ENCODE measurements around the gene SMTN. TPM values are rescaled to one million over a fixed set of nuclear protein-coding genes. Genes with fewer than 3 reads are reported as not detected.

SMTN gene
- total and polyA plus RNA-seq, 10 of the 15 experiments (the other 5 are each of a cell fraction or from before 2014, with no cell fraction given) = 0.92 to 21.9 (median 4.8) TPM

- TF ChIP-seq, protein P1, sequence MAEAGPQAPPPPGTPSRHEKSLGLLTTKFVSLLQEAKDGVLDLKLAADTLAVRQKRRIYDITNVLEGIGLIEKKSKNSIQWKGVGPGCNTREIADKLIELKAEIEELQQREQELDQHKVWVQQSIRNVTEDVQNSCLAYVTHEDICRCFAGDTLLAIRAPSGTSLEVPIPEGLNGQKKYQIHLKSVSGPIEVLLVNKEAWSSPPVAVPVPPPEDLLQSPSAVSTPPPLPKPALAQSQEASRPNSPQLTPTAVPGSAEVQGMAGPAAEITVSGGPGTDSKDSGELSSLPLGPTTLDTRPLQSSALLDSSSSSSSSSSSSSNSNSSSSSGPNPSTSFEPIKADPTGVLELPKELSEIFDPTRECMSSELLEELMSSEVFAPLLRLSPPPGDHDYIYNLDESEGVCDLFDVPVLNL (IDR thresholded peaks at IDR 0.05; ENCODE audit: low read depth, low read length) = no peak
- peak; percentile 40 for TF ChIP-seq USF1 (IDR thresholded peaks at IDR 0.05; ENCODE audit: borderline replicate concordance, extremely low read length, insufficient read depth, low read depth, low read length)
- TF ChIP-seq KAT2A (conservative IDR thresholded peaks at IDR 0.05; ENCODE audit: control insufficient read depth, low read depth, low read length) = no peak
- no peak for TF ChIP-seq BMI1 (IDR thresholded peaks at IDR 0.05; ENCODE audit: borderline replicate concordance)
- TF ChIP-seq SMAD5 (IDR thresholded peaks at IDR 0.05; ENCODE audit: low read depth) = peak; percentile 74
- peak; percentile 47; the same call in 1 of the 2 replicates for TF ChIP-seq TCF3 (IDR thresholded peaks at IDR 0.05; ENCODE audit: borderline replicate concordance, insufficient read depth, low read depth, low read length)
- peak; percentile 73 for TF ChIP-seq SIN3A (IDR thresholded peaks at IDR 0.05; ENCODE audit: low read depth, low read length)
- TF ChIP-seq STAT1 (conservative IDR thresholded peaks at IDR 0.05) = no peak
- TF ChIP-seq, protein P2, sequence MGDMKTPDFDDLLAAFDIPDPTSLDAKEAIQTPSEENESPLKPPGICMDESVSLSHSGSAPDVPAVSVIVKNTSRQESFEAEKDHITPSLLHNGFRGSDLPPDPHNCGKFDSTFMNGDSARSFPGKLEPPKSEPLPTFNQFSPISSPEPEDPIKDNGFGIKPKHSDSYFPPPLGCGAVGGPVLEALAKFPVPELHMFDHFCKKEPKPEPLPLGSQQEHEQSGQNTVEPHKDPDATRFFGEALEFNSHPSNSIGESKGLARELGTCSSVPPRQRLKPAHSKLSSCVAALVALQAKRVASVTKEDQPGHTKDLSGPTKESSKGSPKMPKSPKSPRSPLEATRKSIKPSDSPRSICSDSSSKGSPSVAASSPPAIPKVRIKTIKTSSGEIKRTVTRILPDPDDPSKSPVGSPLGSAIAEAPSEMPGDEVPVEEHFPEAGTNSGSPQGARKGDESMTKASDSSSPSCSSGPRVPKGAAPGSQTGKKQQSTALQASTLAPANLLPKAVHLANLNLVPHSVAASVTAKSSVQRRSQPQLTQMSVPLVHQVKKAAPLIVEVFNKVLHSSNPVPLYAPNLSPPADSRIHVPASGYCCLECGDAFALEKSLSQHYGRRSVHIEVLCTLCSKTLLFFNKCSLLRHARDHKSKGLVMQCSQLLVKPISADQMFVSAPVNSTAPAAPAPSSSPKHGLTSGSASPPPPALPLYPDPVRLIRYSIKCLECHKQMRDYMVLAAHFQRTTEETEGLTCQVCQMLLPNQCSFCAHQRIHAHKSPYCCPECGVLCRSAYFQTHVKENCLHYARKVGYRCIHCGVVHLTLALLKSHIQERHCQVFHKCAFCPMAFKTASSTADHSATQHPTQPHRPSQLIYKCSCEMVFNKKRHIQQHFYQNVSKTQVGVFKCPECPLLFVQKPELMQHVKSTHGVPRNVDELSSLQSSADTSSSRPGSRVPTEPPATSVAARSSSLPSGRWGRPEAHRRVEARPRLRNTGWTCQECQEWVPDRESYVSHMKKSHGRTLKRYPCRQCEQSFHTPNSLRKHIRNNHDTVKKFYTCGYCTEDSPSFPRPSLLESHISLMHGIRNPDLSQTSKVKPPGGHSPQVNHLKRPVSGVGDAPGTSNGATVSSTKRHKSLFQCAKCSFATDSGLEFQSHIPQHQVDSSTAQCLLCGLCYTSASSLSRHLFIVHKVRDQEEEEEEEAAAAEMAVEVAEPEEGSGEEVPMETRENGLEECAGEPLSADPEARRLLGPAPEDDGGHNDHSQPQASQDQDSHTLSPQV (IDR thresholded peaks at IDR 0.05) = no peak
- no peak for TF ChIP-seq CEBPB (IDR thresholded peaks at IDR 0.05; ENCODE audit: borderline replicate concordance in 1 of 2, low read depth in 2 of 2, low read length in 2 of 2)
- TF ChIP-seq CHD4 (IDR thresholded peaks at IDR 0.05) = 0 out of 2 replicates have a peak, but pooled peaks have one; percentile 66
- peak; percentile 25; the same call in 1 of the 2 replicates for TF ChIP-seq BACH1 (IDR thresholded peaks at IDR 0.05; ENCODE audit: borderline replicate concordance)
- TF ChIP-seq ZNF622 (IDR thresholded peaks at IDR 0.05) = no peak
- TF ChIP-seq, protein P3, sequence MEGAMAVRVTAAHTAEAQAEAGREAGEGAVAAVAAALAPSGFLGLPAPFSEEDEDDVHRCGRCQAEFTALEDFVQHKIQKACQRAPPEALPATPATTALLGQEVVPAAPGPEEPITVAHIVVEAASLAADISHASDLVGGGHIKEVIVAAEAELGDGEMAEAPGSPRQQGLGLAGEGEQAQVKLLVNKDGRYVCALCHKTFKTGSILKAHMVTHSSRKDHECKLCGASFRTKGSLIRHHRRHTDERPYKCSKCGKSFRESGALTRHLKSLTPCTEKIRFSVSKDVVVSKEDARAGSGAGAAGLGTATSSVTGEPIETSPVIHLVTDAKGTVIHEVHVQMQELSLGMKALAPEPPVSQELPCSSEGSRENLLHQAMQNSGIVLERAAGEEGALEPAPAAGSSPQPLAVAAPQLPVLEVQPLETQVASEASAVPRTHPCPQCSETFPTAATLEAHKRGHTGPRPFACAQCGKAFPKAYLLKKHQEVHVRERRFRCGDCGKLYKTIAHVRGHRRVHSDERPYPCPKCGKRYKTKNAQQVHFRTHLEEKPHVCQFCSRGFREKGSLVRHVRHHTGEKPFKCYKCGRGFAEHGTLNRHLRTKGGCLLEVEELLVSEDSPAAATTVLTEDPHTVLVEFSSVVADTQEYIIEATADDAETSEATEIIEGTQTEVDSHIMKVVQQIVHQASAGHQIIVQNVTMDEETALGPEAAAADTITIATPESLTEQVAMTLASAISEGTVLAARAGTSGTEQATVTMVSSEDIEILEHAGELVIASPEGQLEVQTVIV (IDR thresholded peaks at IDR 0.05; ENCODE audit: borderline replicate concordance, partially characterized antibody) = no peak
- peak; percentile 53 for TF ChIP-seq RAD21 (IDR thresholded peaks at IDR 0.05; ENCODE audit: insufficient read depth, low read depth, low read length)
- peak; percentile 89 for TF ChIP-seq POLR2AphosphoS5 (IDR thresholded peaks at IDR 0.05; ENCODE audit: low read length)
- TF ChIP-seq, protein P4, sequence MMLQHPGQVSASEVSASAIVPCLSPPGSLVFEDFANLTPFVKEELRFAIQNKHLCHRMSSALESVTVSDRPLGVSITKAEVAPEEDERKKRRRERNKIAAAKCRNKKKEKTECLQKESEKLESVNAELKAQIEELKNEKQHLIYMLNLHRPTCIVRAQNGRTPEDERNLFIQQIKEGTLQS (IDR thresholded peaks at IDR 0.05; ENCODE audit: borderline replicate concordance, extremely low read depth, low read depth, low read length) = no peak
- no peak for TF ChIP-seq GABPA (IDR thresholded peaks at IDR 0.05; ENCODE audit: low read depth)
- peak; percentile 56; the same call in 1 of the 2 replicates for TF ChIP-seq NR2F1 (conservative IDR thresholded peaks at IDR 0.05)
Observed at GRCh38 chr22:31084811-31085492, 3.8 kb downstream of the SMTN start (continued).
